T47D (cell line): Measurements from ENCODE around the gene RNF113A.
"Not testable (repeated sequence)": the region's sequence is repeated elsewhere in the genome, so short reads cannot be mapped to it uniquely, and the experiment has no call there.

Source experiments
- DNase-seq, 2 experiments: peaks; one replicate each; pipeline versions ENCODE4 v3.0.0 to v3.0.0-alpha.2; 2011 to 2012; ENCODE audit warnings: low read depth in 1 of 2, low spot score in 1 of 2
- JUND ChIP-seq: IDR thresholded peaks from 2 replicates; pipeline ENCODE4 v1.6.1; 2012; ENCODE audit warnings: low read depth
- in situ Hi-C: cut with HindIII; loops from 2 replicates; pipeline ENCODE4 v1.10.0; 2016; ENCODE audit warnings: low sequenced_read_pairs, low pct_unique_long_range_greater_than_20kb

The RNF113A gene

GRCh38 chrX:119880552-119881437 is 9.3 kb upstream of the RNF113A start:
- in situ Hi-C loops = no loop called here
- DNase-seq = peak in 1 of 2 experiments; percentile 57
- no peak for TF ChIP-seq JUND

GRCh38 chrX:119880076-119880475 is 8.5 kb upstream of the RNF113A start:
- no peak for DNase-seq
- no peak for TF ChIP-seq JUND
- in situ Hi-C loops = no loop called here

GRCh38 chrX:119878740-119879139 is 7.2 kb upstream of the RNF113A start:
- TF ChIP-seq JUND = no peak
- DNase-seq = no peak
- in situ Hi-C loops = no loop called here

- in situ Hi-C loops = no loop called here
- TF ChIP-seq JUND = no peak
- no peak for DNase-seq
Observed at GRCh38 chrX:119871245-119871598, 311 bp downstream of the RNF113A start.

- DNase-seq = no peak
- no peak for TF ChIP-seq JUND
- in situ Hi-C loops = no loop called here
Observed at GRCh38 chrX:119870626-119871131, 854 bp downstream of the RNF113A start.

GRCh38 chrX:119853444-119853843 is 18.1 kb downstream of the RNF113A start:
- no peak for DNase-seq
- in situ Hi-C loops = no loop called here
- TF ChIP-seq JUND = no peak

- DNase-seq = peak; percentile 73 to 97
- in situ Hi-C loops = no loop called here
- TF ChIP-seq JUND = no peak
Observed at GRCh38 chrX:119852382-119853353, 18.9 kb downstream of the RNF113A start, which contains the start of gene UPF3B. Gene UPF3B (minus strand): TSS chrX:119852963. CDS start chrX:119852928, 35 bp downstream.

GRCh38 chrX:119833905-119834304 is 37.6 kb downstream of the RNF113A start:
- DNase-seq = no peak
- no peak for TF ChIP-seq JUND
- in situ Hi-C loops = no loop called here

- no peak for TF ChIP-seq JUND
- in situ Hi-C loops = no loop called here
Observed at GRCh38 chrX:119828446-119828845, 43.1 kb downstream of the RNF113A start.

GRCh38 chrX:119826399-119826959 is 45.1 kb downstream of the RNF113A start:
- no peak for DNase-seq
- in situ Hi-C loops = no loop called here

More at GRCh38 chrX:119828446-119828845, 43.1 kb downstream of the RNF113A start:
- no peak for DNase-seq

GRCh38 chrX:119824221-119824620 is 47.3 kb downstream of the RNF113A start:
- in situ Hi-C loops = not testable (repeated sequence)

More at GRCh38 chrX:119826399-119826959, 45.1 kb downstream of the RNF113A start:
- TF ChIP-seq JUND = no peak

GRCh38 chrX:119821703-119822102 is 49.8 kb downstream of the RNF113A start:
- in situ Hi-C loops, DNase-seq: not testable (repeated sequence)

More at GRCh38 chrX:119824221-119824620, 47.3 kb downstream of the RNF113A start:
- not testable (repeated sequence) for DNase-seq
